Transverse colon (tissue), 4 donors: Measurements from ENCODE around the gene KSR1. TPM values are rescaled to one million over a fixed set of nuclear protein-coding genes. Genes with fewer than 3 reads are reported as not detected.
A peak's percentile ranks its signal among the peaks of the same experiment; 100 is the strongest.

Experiments used
- DNase-seq: peaks from one replicate; pipeline ENCODE4 v3.0.0-alpha.2; 2019
- H3K27ac ChIP-seq, 4 donors: fragments of 200-600 bp; sonication (generic); 2 replicates each; pipeline ENCODE4 v1.5.1; 2016 to 2018; ENCODE audit warnings: inconsistent platforms in 4 of 4
- H3K27me3 ChIP-seq: fragments of 200-600 bp; sonication (generic); 2 replicates; pipeline ENCODE4 v1.5.1; 2017; ENCODE audit warnings: inconsistent platforms
- H3K36me3 ChIP-seq, 4 donors: fragments of 200-600 bp; sonication (generic); 2 replicates each; pipeline ENCODE4 v1.5.1; 2017 to 2019; ENCODE audit warnings: inconsistent platforms in 4 of 4
- H3K4me1 ChIP-seq, 4 donors: fragments of 200-600 bp; sonication (generic); 2 replicates each; pipeline ENCODE4 v1.5.1; 2017 to 2020; ENCODE audit warnings: inconsistent platforms in 4 of 4
- H3K4me3 ChIP-seq, 4 donors: fragments of 200-600 bp; sonication (generic); 1 replicate in 1 of 4; 2 replicates in 3 of 4; pipeline versions ENCODE4 v1.5.1 to v1.6.1; 2017 to 2019; ENCODE audit warnings: inconsistent platforms in 4 of 4
- H3K9me3 ChIP-seq, 2 donors: fragments of 200-600 bp; sonication (generic); 2 replicates each; pipeline ENCODE4 v1.5.1; 2017 to 2019; ENCODE audit warnings: inconsistent platforms in 2 of 2
- CTCF ChIP-seq, 5 experiments: fragments of 200-600 bp in 3 of 5; fragments of 450-650 bp in 2 of 5; sonication (generic) in 3 of 5; IDR thresholded peaks; 1 replicate in 2 of 5; 2 replicates in 3 of 5; pipeline ENCODE4 v1.5.1; 2016 to 2017; ENCODE audit warnings: antibody characterized with exemption in 5 of 5, inconsistent platforms in 3 of 5, mild to moderate bottlenecking in 2 of 5, moderate library complexity in 1 of 5
- EP300 ChIP-seq: sonication (generic); formaldehyde crosslinking; IDR thresholded peaks from one replicate; pipeline ENCODE4 v1.6.1; 2017; ENCODE audit warnings: antibody characterized with exemption, low read depth
- POLR2A ChIP-seq: fragments of 450-650 bp; IDR thresholded peaks from one replicate; pipeline ENCODE4 v1.6.1; 2016; ENCODE audit warnings: antibody characterized with exemption, mild to moderate bottlenecking, moderate library complexity
- POLR2AphosphoS5 ChIP-seq, 3 donors: sonication (generic); formaldehyde crosslinking; IDR thresholded peaks; one replicate each; pipeline ENCODE4 v1.6.1; 2016; ENCODE audit warnings: antibody characterized with exemption in 3 of 3
- WGBS, 2 donors: methylation state at CpG; one replicate each; pipeline ENCODE4 v1.1.5; 2018; ENCODE audit warnings: low coverage in 1 of 2; 5-methylcytosine and 5-hydroxymethylcytosine counted together
- in situ Hi-C, 4 donors: fragments of 200-750 bp; cut with MboI; loops; one replicate each; pipeline versions ENCODE4 v1.15.0 to v1.15.1; 2017; ENCODE audit warnings: low sequenced_read_pairs in 3 of 4, low pct_ligation_motif_present in 1 of 4, low pct_unique_long_range_greater_than_20kb in 1 of 4
- intact Hi-C: fragments of 100-400 bp; cut with DNase I; formaldehyde crosslinking; loops from one replicate; pipeline ENCODE4 v1.15.1; 2023; ENCODE audit warnings: low total_unique reads
- total RNA-seq, 4 donors: library from RNA; depleted of rRNA; stranded (reverse); fragments of >200 nt; gene quantifications; one replicate each; pipeline ENCODE4 v1.1.0, GENCODE V29; 2016

The KSR1 gene
- total RNA-seq, 4 donors from 2014 or later = 8.2 to 55.7 (median 30.9) TPM

GRCh38 chr17:27466376-27466742 lies 10.1 kb downstream of the KSR1 start:
- no peak for TF ChIP-seq CTCF (IDR thresholded peaks at IDR 0.05)
- TF ChIP-seq EP300 = no peak
- no peak for TF ChIP-seq POLR2A
- no peak for TF ChIP-seq POLR2AphosphoS5 (IDR thresholded peaks at IDR 0.05)
- in situ Hi-C loops (loop anchor here in 2 of 4 donors (25.0 kb wide), 3 partner anchors 104 to 229 kb away; no protein-coding TSS in a partner anchor), intact Hi-C loops (no loop called here)
- no peaks in the 10 kb centered on the region for H3K36me3 ChIP-seq
- H3K27me3 ChIP-seq = no peaks in the 10 kb centered on the region
- H3K4me3 ChIP-seq = no peak overlapping the region
- H3K9me3 ChIP-seq = no peaks in the 10 kb centered on the region
- 52 to 64% methylated on average over 3 of the region's 3 CpGs for WGBS, 2 donors
- no peak for DNase-seq
- H3K4me1 ChIP-seq = peaks cover 0 to 8% (median 0%) of the 10 kb centered on the region in 4 donors
- H3K27ac ChIP-seq = peak overlapping the region in 3 of 4 donors; percentile 1 to 14 (median 11)

- no peak for DNase-seq
Measured at GRCh38 chr17:27466743-27467375, 10.6 kb downstream of the KSR1 start.

GRCh38 chr17:27469256-27469655 lies 13.0 kb downstream of the KSR1 start:
- intact Hi-C loops = no loop called here
- no peak for TF ChIP-seq CTCF (IDR thresholded peaks at IDR 0.05)
- TF ChIP-seq EP300 = no peak
- no peak for TF ChIP-seq POLR2AphosphoS5 (IDR thresholded peaks at IDR 0.05)
- 89 to 96% methylated on average over 3 to 7 of the region's 7 CpGs for WGBS, 2 donors
- in situ Hi-C loops = loop anchor here in 2 of 4 donors (25.0 kb wide), 3 partner anchors 107 to 232 kb away; no protein-coding TSS in a partner anchor
- DNase-seq = no peak
- Histone ChIP-seq H3K27me3 (no peaks in the 10 kb centered on the region), H3K9me3 (no peaks in the 10 kb centered on the region), H3K36me3 (no peaks in the 10 kb centered on the region), H3K27ac (no peak overlapping the region), H3K4me1 (peaks cover 11 to 17% (median 12%) of the 10 kb centered on the region in 4 donors), H3K4me3 (no peak overlapping the region)

More at GRCh38 chr17:27466743-27467375, 10.6 kb downstream of the KSR1 start:
- 76 to 84% methylated on average over 11 to 13 of the region's 13 CpGs for WGBS, 2 donors
- no peak for TF ChIP-seq POLR2A
- TF ChIP-seq POLR2AphosphoS5 (IDR thresholded peaks at IDR 0.05) = no peak
- TF ChIP-seq EP300 = no peak
- TF ChIP-seq CTCF (IDR thresholded peaks at IDR 0.05) = no peak
- intact Hi-C loops (no loop called here), in situ Hi-C loops (loop anchor here in 2 of 4 donors (25.0 kb wide), 3 partner anchors 105 to 230 kb away; no protein-coding TSS in a partner anchor)
- H3K36me3 ChIP-seq = no peaks in the 10 kb centered on the region
- H3K27me3 ChIP-seq = no peaks in the 10 kb centered on the region
- no peaks in the 10 kb centered on the region for H3K9me3 ChIP-seq
- peaks cover under 1 to 8% (median 1%) of the 10 kb centered on the region in 4 donors for H3K4me1 ChIP-seq
- H3K4me3 ChIP-seq = no peak overlapping the region
- peak overlapping the region in 3 of 4 donors; percentile 1 to 14 (median 11) for H3K27ac ChIP-seq

- intact Hi-C loops (no loop called here), in situ Hi-C loops (loop anchor here in 2 of 4 donors (25.0 kb wide), 3 partner anchors 109 to 234 kb away; no protein-coding TSS in a partner anchor)
- Histone ChIP-seq H3K27ac (no peak overlapping the region), H3K9me3 (no peaks in the 10 kb centered on the region), H3K4me3 (no peak overlapping the region), H3K27me3 (no peaks in the 10 kb centered on the region), H3K36me3 (no peaks in the 10 kb centered on the region), H3K4me1 (peaks cover 11 to 19% (median 13%) of the 10 kb centered on the region in 4 donors)
- peak; percentile 30 for DNase-seq
- WGBS, 2 donors = 60 to 88% methylated on average over 4 to 14 of the region's 14 CpGs
- TF ChIP-seq POLR2A (no peak), CTCF (IDR thresholded peaks at IDR 0.05) (no peak), POLR2AphosphoS5 (IDR thresholded peaks at IDR 0.05) (no peak)
Measured at GRCh38 chr17:27471321-27472269, 15.3 kb downstream of the KSR1 start.
